ENCODE results near the gene EXPH5.

Gene EXPH5

DNA sequence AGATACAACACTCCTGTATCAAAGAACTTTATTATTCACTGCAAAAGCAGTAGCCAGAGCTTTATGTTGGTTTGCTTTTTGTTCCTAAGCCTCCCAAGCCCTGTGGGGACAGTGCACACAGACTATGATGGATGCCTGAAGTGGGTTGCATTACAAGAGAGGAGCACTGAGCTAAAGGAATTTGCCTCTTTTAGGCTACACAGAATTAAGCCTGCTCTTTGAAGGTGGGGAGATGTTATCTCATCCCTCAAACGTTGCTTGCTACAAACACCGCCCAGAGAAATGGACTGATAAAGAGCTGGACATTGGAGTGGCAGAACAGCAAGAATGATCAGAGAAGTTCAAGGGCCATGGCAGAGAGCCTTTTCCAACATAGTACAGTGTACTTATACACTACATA lies 92.8 kb downstream of the EXPH5 start:
- no peaks in the 10 kb centered on the region for H4K20me1 ChIP-seq
- no peak overlapping the region for H3K9ac ChIP-seq
- no peaks in the 10 kb centered on the region for H3K36me3 ChIP-seq
- peaks cover 35% of the 10 kb centered on the region for H3K27me3 ChIP-seq
- H3K27ac ChIP-seq: no peak overlapping the region
- H3K9me3 ChIP-seq: no peaks in the 10 kb centered on the region
- H3K4me1 ChIP-seq: peaks cover 22% of the 10 kb centered on the region; the same call in 1 of the 2 replicates
- no peak overlapping the region for H3K4me3 ChIP-seq
- TF ChIP-seq Cebpa-rat (IDR thresholded peaks at IDR 0.05): no peak
- no peak overlapping the region for H3K4me2 ChIP-seq

- H3K4me3 ChIP-seq: no peak overlapping the region
- no peaks in the 10 kb centered on the region for H3K36me3 ChIP-seq
- no peak overlapping the region for H3K4me2 ChIP-seq
- peaks cover 35% of the 10 kb centered on the region for H3K27me3 ChIP-seq
- no peak overlapping the region for H3K27ac ChIP-seq
- no peaks in the 10 kb centered on the region for H3K9me3 ChIP-seq
- TF ChIP-seq Cebpa-rat (IDR thresholded peaks at IDR 0.05): no peak
- no peak overlapping the region for H3K9ac ChIP-seq
- no peaks in the 10 kb centered on the region for H4K20me1 ChIP-seq
- H3K4me1 ChIP-seq: peaks cover 22% of the 10 kb centered on the region; the same call in 1 of the 2 replicates
Observed at GRCh38 chr11:108500169-108500568, 93.4 kb downstream of the EXPH5 start.

- Histone ChIP-seq H4K20me1 (no peaks in the 10 kb centered on the region), H3K4me2 (peak overlapping the region; percentile 96), H3K27ac (peak overlapping the region; percentile 84), H3K4me3 (peak overlapping the region; percentile 80), H3K4me1 (peaks cover 22% of the 10 kb centered on the region; the same call in 1 of the 2 replicates), H3K36me3 (no peaks in the 10 kb centered on the region), H3K27me3 (peaks cover 35% of the 10 kb centered on the region), H3K9me3 (no peaks in the 10 kb centered on the region), H3K9ac (peak overlapping the region; percentile 83)
- no peak for TF ChIP-seq Cebpa-rat (IDR thresholded peaks at IDR 0.05)
Observed at GRCh38 chr11:108498816-108499408, 94.7 kb downstream of the EXPH5 start.

GRCh38 chr11:108498046-108498815 lies 95.3 kb downstream of the EXPH5 start, which contains the start of gene POGLUT3:
Gene POGLUT3 (minus strand): TSS chr11:108498384. CDS start chr11:108498366, 18 bp downstream.
- H4K20me1 ChIP-seq: no peaks in the 10 kb centered on the region
- peaks cover 22% of the 10 kb centered on the region; the same call in 1 of the 2 replicates for H3K4me1 ChIP-seq
- H3K27me3 ChIP-seq: peaks cover 35% of the 10 kb centered on the region
- no peak for TF ChIP-seq Cebpa-rat (IDR thresholded peaks at IDR 0.05)
- H3K9me3 ChIP-seq: no peaks in the 10 kb centered on the region
- peak within 1 kb of the TSS; percentile 96 for H3K4me2 ChIP-seq
- H3K9ac ChIP-seq: peak within 1 kb of the TSS; percentile 83
- H3K4me3 ChIP-seq: peak within 1 kb of the TSS; percentile 80
- H3K27ac ChIP-seq: peak within 1 kb of the TSS; percentile 84
- no peaks in the 10 kb centered on the region for H3K36me3 ChIP-seq

GRCh38 chr11:108497317-108498045 lies 96.1 kb downstream of the EXPH5 start:
- Histone ChIP-seq H3K27ac (peak overlapping the region; percentile 84), H3K4me1 (peaks cover 22% of the 10 kb centered on the region; the same call in 1 of the 2 replicates)
- TF ChIP-seq Cebpa-rat (IDR thresholded peaks at IDR 0.05): no peak

DNA sequence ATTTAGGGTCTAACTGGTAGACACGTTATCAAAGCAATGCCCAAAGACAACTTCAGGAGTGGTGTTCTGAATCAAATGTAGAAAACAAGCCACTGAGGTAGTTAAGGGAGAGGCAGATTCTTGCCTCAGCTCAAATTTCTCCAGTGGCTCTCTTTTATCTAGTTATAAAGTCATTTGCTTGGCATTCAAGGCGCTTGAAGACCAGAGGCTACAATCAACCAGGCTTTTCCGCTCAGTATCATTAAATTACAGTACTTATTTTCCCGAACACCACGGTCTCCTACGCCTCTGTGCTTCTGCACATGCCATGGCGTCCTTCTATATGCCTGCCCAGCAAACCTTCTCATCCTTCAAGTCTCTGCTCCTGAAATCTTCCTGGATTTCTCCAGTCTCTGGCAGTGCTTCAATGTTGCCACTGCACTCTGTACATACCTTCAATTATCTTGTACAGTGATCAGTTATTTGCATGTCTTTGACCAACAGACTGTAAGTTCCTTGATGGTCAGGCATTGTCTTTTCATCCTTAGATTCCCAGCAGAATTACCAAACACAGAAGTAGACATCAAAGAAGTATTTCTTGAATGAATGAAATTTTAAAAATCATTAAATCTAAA lies 96.8 kb downstream of the EXPH5 start:
- no peaks in the 10 kb centered on the region for H3K9me3 ChIP-seq
- peaks cover 35% of the 10 kb centered on the region for H3K27me3 ChIP-seq
- H3K36me3 ChIP-seq: no peaks in the 10 kb centered on the region
- H3K9ac ChIP-seq: peak overlapping the region; percentile 83; the same call in 1 of the 2 replicates
- H3K27ac ChIP-seq: no peak overlapping the region
- H4K20me1 ChIP-seq: no peaks in the 10 kb centered on the region
- TF ChIP-seq Cebpa-rat (IDR thresholded peaks at IDR 0.05): no peak
- no peak overlapping the region for H3K4me3 ChIP-seq
- peak overlapping the region; percentile 96 for H3K4me2 ChIP-seq
- peaks cover 22% of the 10 kb centered on the region; the same call in 1 of the 2 replicates for H3K4me1 ChIP-seq

More at GRCh38 chr11:108497317-108498045, 96.1 kb downstream of the EXPH5 start:
- Histone ChIP-seq H3K4me3 (peak overlapping the region; percentile 80), H3K36me3 (no peaks in the 10 kb centered on the region), H3K9ac (peak overlapping the region; percentile 83), H3K27me3 (peaks cover 35% of the 10 kb centered on the region), H3K9me3 (no peaks in the 10 kb centered on the region), H4K20me1 (no peaks in the 10 kb centered on the region), H3K4me2 (peak overlapping the region; percentile 96)

GRCh38 chr11:108495326-108495725 lies 98.2 kb downstream of the EXPH5 start:
- Histone ChIP-seq H3K36me3 (peaks cover under 1% of the 10 kb centered on the region; the same call in 1 of the 2 replicates), H3K4me3 (no peak overlapping the region), H3K27me3 (peaks cover 35% of the 10 kb centered on the region), H3K9me3 (no peaks in the 10 kb centered on the region), H3K27ac (no peak overlapping the region), H3K4me2 (no peak overlapping the region), H4K20me1 (no peaks in the 10 kb centered on the region), H3K4me1 (peaks cover 22% of the 10 kb centered on the region; the same call in 1 of the 2 replicates), H3K9ac (no peak overlapping the region)
- no peak for TF ChIP-seq Cebpa-rat (IDR thresholded peaks at IDR 0.05)

DNA sequence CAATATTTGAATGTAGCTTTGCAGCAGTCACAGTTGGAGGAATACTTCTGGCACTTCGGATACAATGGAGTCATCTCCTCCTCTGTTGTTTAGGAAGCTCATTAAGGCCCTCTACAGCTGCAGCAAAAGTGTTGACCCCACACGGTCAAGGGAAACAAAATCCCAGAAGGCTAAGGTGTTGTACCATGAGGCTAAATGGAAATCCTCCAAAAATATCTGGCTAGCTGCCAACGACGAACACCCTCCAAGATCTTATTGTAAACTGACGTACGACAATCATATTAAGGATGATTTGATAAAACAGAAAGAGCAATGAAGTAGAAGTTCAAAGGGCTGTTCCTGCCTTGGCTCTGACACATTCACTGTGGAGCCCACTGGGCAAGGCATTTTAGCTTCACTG lies 99.4 kb downstream of the EXPH5 start:
- no peaks in the 10 kb centered on the region for H3K9me3 ChIP-seq
- peaks cover 29% of the 10 kb centered on the region for H3K27me3 ChIP-seq
- no peak overlapping the region for H3K9ac ChIP-seq
- no peaks in the 10 kb centered on the region for H4K20me1 ChIP-seq
- no peak overlapping the region for H3K4me2 ChIP-seq
- no peak overlapping the region for H3K4me3 ChIP-seq
- H3K27ac ChIP-seq: no peak overlapping the region
- peaks cover 21% of the 10 kb centered on the region; the same call in 1 of the 2 replicates for H3K4me1 ChIP-seq
- H3K36me3 ChIP-seq: peaks cover 9% of the 10 kb centered on the region; the same call in 1 of the 2 replicates
- no peak for TF ChIP-seq Cebpa-rat (IDR thresholded peaks at IDR 0.05)

- Histone ChIP-seq H4K20me1 (no peaks in the 10 kb centered on the region), H3K9me3 (no peaks in the 10 kb centered on the region), H3K27ac (no peak overlapping the region), H3K4me2 (no peak overlapping the region), H3K9ac (no peak overlapping the region), H3K27me3 (peaks cover 6% of the 10 kb centered on the region), H3K36me3 (peaks cover 13% of the 10 kb centered on the region), H3K4me3 (no peak overlapping the region), H3K4me1 (no peaks in the 10 kb centered on the region)
- no peak for TF ChIP-seq Cebpa-rat (IDR thresholded peaks at IDR 0.05)
Observed at GRCh38 chr11:108491936-108492335, 101.6 kb downstream of the EXPH5 start.
